A549 (cell line): ENCODE data around the gene LY6G6D. TPM values are rescaled to one million over a fixed set of nuclear protein-coding genes. Genes with fewer than 3 reads are reported as not detected.

ENCODE experiments used
- ATAC-seq, 2 experiments: fragments of 200-7000 bp in 1 of 2; fragments of >200 bp in 1 of 2; cut with Nextera tagmentation in 1 of 2; cut with Tn5 transposase in 1 of 2; 3 replicates each; pipeline versions ENCODE4 v1.8.0 to v1.9.1; 2018 to 2020; ENCODE audit warnings: mild to moderate bottlenecking in 1 of 2, moderate library complexity in 1 of 2
- CTCF ChIA-PET: fragments of 300-600 bp; sonication (Branson Sonifier 250); formaldehyde crosslinking; extraction: SDS; loops from one replicate; lab custom pipeline; 2021; ENCODE audit warnings: antibody characterized with exemption, inconsistent platforms; lab: Yijun Ruan, JAX
- POLR2A ChIA-PET: fragments of 350-600 bp; formaldehyde crosslinking; extraction: SDS; loops from one replicate; lab custom pipeline; 2021; ENCODE audit warnings: antibody characterized with exemption, inconsistent platforms; lab: Yijun Ruan, JAX
- DNase-seq, 2 experiments: peaks; one replicate each; pipeline versions ENCODE4 v3.0.0 to v3.0.0-alpha.2; 2011 to 2016; ENCODE audit warnings: low read depth in 1 of 2, low spot score in 1 of 2
- FAIRE-seq: peaks from 2 replicates; lab custom pipeline; 2011; peaks lifted over from hg19 to GRCh38; lab: Jason Lieb, UNC
- H3K27ac ChIP-seq, 2 experiments: fragments of >200 bp; sonication (Bioruptor Twin); formaldehyde crosslinking; 3 replicates each; pipeline ENCODE4 v1.5.1; 2016 to 2017
- H3K4me1 ChIP-seq: fragments of >200 bp; sonication (Bioruptor Twin); formaldehyde crosslinking; 3 replicates; pipeline ENCODE4 v1.6.1; 2016
- H3K4me2 ChIP-seq: fragments of >200 bp; sonication (Bioruptor Twin); formaldehyde crosslinking; 3 replicates; pipeline ENCODE4 v1.6.1; 2016
- H3K4me3 ChIP-seq: fragments of >200 bp; sonication (Bioruptor Twin); formaldehyde crosslinking; 3 replicates; pipeline ENCODE4 v1.5.1; 2016
- H3K9me3 ChIP-seq: fragments of >200 bp; sonication (Bioruptor Twin); formaldehyde crosslinking; 3 replicates; pipeline ENCODE4 v1.6.1; 2016
- BCL3 ChIP-seq: fragments of >200 bp; sonication (Bioruptor Twin); formaldehyde crosslinking; IDR thresholded peaks from 3 replicates; pipeline ENCODE4 v1.6.1; 2016
- CBX8 ChIP-seq: fragments of 200-600 bp; sonication (generic); IDR thresholded peaks from 2 replicates; pipeline ENCODE4 v1.6.1; 2016
- CTCF ChIP-seq: fragments of >200 bp; sonication (Bioruptor Twin); formaldehyde crosslinking; IDR thresholded peaks from 3 replicates; pipeline ENCODE4 v1.5.1; 2016
- E2F6 ChIP-seq: IDR thresholded peaks from 2 replicates; pipeline ENCODE4 v1.6.1; 2012; ENCODE audit warnings: low read depth, borderline replicate concordance
- FOSB ChIP-seq: fragments of 250-450 bp; sonication (Bioruptor Pico); IDR thresholded peaks from 2 replicates; pipeline ENCODE4 v1.5.0; 2020; ENCODE audit warnings: mild to moderate bottlenecking, moderate library complexity
- FOSL2 ChIP-seq, 2 experiments: fragments of 450-650 bp in 1 of 2; fragments of >200 bp in 1 of 2; sonication (Bioruptor Twin) in 1 of 2; formaldehyde crosslinking; IDR thresholded peaks; 2 replicates each; pipeline versions ENCODE4 v1.5.0 to v1.6.1; 2016 to 2020; ENCODE audit warnings: mild to moderate bottlenecking in 1 of 2, moderate library complexity in 1 of 2
- HDAC2 ChIP-seq: fragments of 200-600 bp; sonication (generic); IDR thresholded peaks from 2 replicates; pipeline ENCODE4 v1.6.1; 2016
- HEYL ChIP-seq: fragments of 250-450 bp; sonication (Bioruptor Pico); IDR thresholded peaks from 2 replicates; pipeline ENCODE4 v1.8.0; 2021; ENCODE audit warnings: mild to moderate bottlenecking, moderate library complexity
- KDM5A ChIP-seq: fragments of 200-600 bp; sonication (generic); IDR thresholded peaks from 2 replicates; pipeline ENCODE4 v1.6.1; 2016; ENCODE audit warnings: antibody characterized with exemption, mild to moderate bottlenecking
- MAFK ChIP-seq: fragments of 450-650 bp; IDR thresholded peaks from 2 replicates; pipeline ENCODE4 v1.6.1; 2014; ENCODE audit not compliant: partially characterized antibody
- MAX ChIP-seq: IDR thresholded peaks from 2 replicates; pipeline ENCODE4 v1.6.1; 2012
- MAZ ChIP-seq: fragments of 150-350 bp; IDR thresholded peaks from 2 replicates; pipeline ENCODE4 v1.6.1; 2014; ENCODE audit warnings: antibody characterized with exemption, low read depth, low read length, borderline replicate concordance
- NR3C1 ChIP-seq: fragments of >200 bp; sonication (Bioruptor Twin); formaldehyde crosslinking; IDR thresholded peaks from 3 replicates; pipeline ENCODE4 v1.6.1; 2017
- REST ChIP-seq: fragments of 200-600 bp; sonication (generic); IDR thresholded peaks from 2 replicates; pipeline ENCODE4 v1.6.1; 2016; ENCODE audit warnings: antibody characterized with exemption, mild to moderate bottlenecking, moderate library complexity
- SMC3 ChIP-seq: fragments of >200 bp; sonication (Bioruptor Twin); formaldehyde crosslinking; IDR thresholded peaks from 3 replicates; pipeline ENCODE4 v1.6.1; 2018; ENCODE audit warnings: inconsistent platforms
- TFCP2L1 ChIP-seq: fragments of 250-450 bp; sonication (Bioruptor Pico); IDR thresholded peaks from 2 replicates; pipeline ENCODE4 v1.5.0; 2021; ENCODE audit warnings: mild to moderate bottlenecking
- USF2 ChIP-seq: fragments of 450-650 bp; IDR thresholded peaks from 2 replicates; pipeline ENCODE4 v1.6.1; 2014; ENCODE audit warnings: antibody characterized with exemption
- ZNF302 ChIP-seq: fragments of 250-450 bp; sonication (Bioruptor Pico); IDR thresholded peaks from 2 replicates; pipeline ENCODE4 v1.9.0; 2021; ENCODE audit warnings: inconsistent platforms, mild to moderate bottlenecking, moderate library complexity
- WGBS: methylation state at CpG from one replicate; pipeline ENCODE4 v1.1.6; 2017; ENCODE audit errors: missing lambda C conversion rate; 5-methylcytosine and 5-hydroxymethylcytosine counted together
- polyA plus RNA-seq, 4 experiments: library from polyadenylated mRNA; depleted of rRNA in 3 of 4; stranded (reverse); fragments of >200 nt; fragmentation: RNase III in 1 of 4; extraction: RNeasy Plus Mini Kit Qiagen cat#74134 plus additional on column Dnase treatment in 1 of 4; gene quantifications; 2 replicates in 3 of 4; 3 replicates in 1 of 4; pipeline ENCODE4 v1.2.3, GENCODE V29; 2011 to 2017

LY6G6D gene
- polyA plus RNA-seq, 2 of the 4 experiments (the other 2 are of a cell fraction), result not detected

GRCh38 chr6:31687860-31688693 lies 27.1 kb upstream of the LY6G6D start:
- H3K4me1 ChIP-seq, result no peaks in the 10 kb centered on the region; the same call in 2 of the 3 replicates
- no peak overlapping the region for H3K4me3 ChIP-seq
- POLR2A ChIA-PET, result no interaction called here
- no peak for TF ChIP-seq USF2
- TF ChIP-seq SMC3, result no peak
- no peak for TF ChIP-seq REST
- no peak for TF ChIP-seq HEYL (CRISPR knock-in tag)
- no peak for TF ChIP-seq MAFK
- TF ChIP-seq CBX8, result no peak
- no peak for TF ChIP-seq KDM5A
- no peak for TF ChIP-seq FOSL2 (IDR thresholded peaks at IDR 0.05)
- no peak for TF ChIP-seq FOSL2 (CRISPR knock-in tag; IDR thresholded peaks at IDR 0.05)
- TF ChIP-seq HDAC2, result no peak
- no peak for TF ChIP-seq TFCP2L1 (CRISPR knock-in tag)
- no peak for TF ChIP-seq MAZ
- no peak for TF ChIP-seq NR3C1
- TF ChIP-seq ZNF302 (CRISPR knock-in tag), result no peak
- no peak for TF ChIP-seq FOSB
- TF ChIP-seq BCL3, result no peak
- TF ChIP-seq CTCF, result no peak
- TF ChIP-seq MAX, result no peak
- TF ChIP-seq E2F6, result no peak
- TF ChIP-seq, all 56 proteins: peak for 0
- CTCF ChIA-PET, result interaction anchor here (1.6 to 2.5 kb wide), 4 partner anchors 16 to 142 kb away, joined by 6 to 9 read pairs (median 8); partner anchors contain the start of gene ABHD16A
- DNase-seq (no peak), FAIRE-seq (no peak), ATAC-seq (no peak)
- Histone ChIP-seq H3K4me2 (no peak overlapping the region), H3K9me3 (no peaks in the 10 kb centered on the region), H3K27ac (no peak overlapping the region)
- 89% methylated on average over 12 of the region's 14 CpGs for WGBS
